Immature natural killer cell (primary cell): ENCODE results near the gene EML4. TPM values are rescaled to one million over a fixed set of nuclear protein-coding genes. Genes with fewer than 3 reads are reported as not detected.

ENCODE experiments used
- DNase-seq, 3 donors: peaks; one replicate each; pipeline ENCODE4 v3.0.0; 2022; ENCODE audit warnings: mixed read lengths in 1 of 3
- H3K27ac Mint-ChIP-seq, 6 donors: one replicate each; pipeline ENCODE4 v1.8.0; 2020; ENCODE audit warnings: mixed read lengths in 6 of 6, mild to moderate bottlenecking in 5 of 6, inconsistent platforms in 4 of 6, moderate library complexity in 3 of 6
- H3K27me3 Mint-ChIP-seq, 3 donors: one replicate each; pipeline ENCODE4 v1.8.0; 2020 to 2021; ENCODE audit warnings: low read depth in 3 of 3, mild to moderate bottlenecking in 3 of 3, mixed read lengths in 3 of 3, moderate library complexity in 3 of 3, inconsistent platforms in 1 of 3
- H3K36me3 Mint-ChIP-seq, 3 donors: one replicate each; pipeline ENCODE4 v1.8.0; 2020; ENCODE audit warnings: mixed read lengths in 3 of 3, inconsistent platforms in 2 of 3, mild to moderate bottlenecking in 2 of 3
- H3K4me1 Mint-ChIP-seq, 2 donors: one replicate each; pipeline ENCODE4 v1.8.0; 2020; ENCODE audit warnings: inconsistent platforms in 2 of 2, mild to moderate bottlenecking in 2 of 2, mixed read lengths in 2 of 2, moderate library complexity in 1 of 2
- H3K4me3 Mint-ChIP-seq, 5 donors: one replicate each; pipeline ENCODE4 v1.8.0; 2020; ENCODE audit warnings: mild to moderate bottlenecking in 5 of 5, mixed read lengths in 5 of 5, inconsistent platforms in 3 of 5, moderate library complexity in 3 of 5
- H3K9me3 Mint-ChIP-seq, 6 donors: one replicate each; pipeline ENCODE4 v1.8.0; 2020; ENCODE audit warnings: mild to moderate bottlenecking in 6 of 6, mixed read lengths in 6 of 6, inconsistent platforms in 4 of 6, moderate library complexity in 3 of 6
- polyA plus RNA-seq, 3 donors: library from polyadenylated mRNA; unstranded; fragments of 300-500 nt; fragmentation: Illumina TruSeq; gene quantifications; one replicate each; pipeline ENCODE4 v1.2.3, GENCODE V29; 2021

Gene EML4
- polyA plus RNA-seq, 3 donors from 2014 or later: 16.1 to 35.3 (median 28.9) TPM

- H3K4me3 Mint-ChIP-seq: no peak overlapping the region
- peaks cover 6 to 50% of the 10 kb centered on the region in 2 donors for H3K4me1 Mint-ChIP-seq
Measured at GRCh38 chr2:42232024-42232423, 62.9 kb downstream of the EML4 start.

DNA sequence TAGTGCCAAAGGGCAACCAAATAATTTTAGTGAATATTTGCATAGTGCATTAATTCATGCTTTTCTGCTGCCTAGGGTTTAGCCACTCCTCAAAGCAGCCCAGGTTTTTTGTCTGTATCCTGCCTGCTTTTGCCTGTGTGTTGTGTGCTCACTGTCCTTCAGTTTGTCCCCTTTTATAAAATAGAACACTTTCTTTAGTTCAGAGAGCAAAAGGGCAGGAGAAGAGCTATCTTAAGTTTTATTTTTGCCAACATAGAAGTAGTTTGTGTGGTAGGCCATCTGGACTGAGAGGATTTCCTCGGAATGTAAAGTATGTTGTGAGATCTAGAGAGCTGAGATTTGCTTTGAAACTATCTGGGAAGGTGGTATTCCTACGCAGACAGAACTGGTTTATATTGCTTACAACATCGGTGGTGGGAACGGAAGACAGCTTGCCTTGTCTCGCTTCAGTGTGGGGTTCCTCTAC is 64.9 kb downstream of the EML4 start:
- H3K27me3 Mint-ChIP-seq: peaks cover 0 to 6% (median 5%) of the 10 kb centered on the region in 3 donors
- no peak for DNase-seq
- no peak overlapping the region for H3K4me3 Mint-ChIP-seq
- H3K36me3 Mint-ChIP-seq: no peaks in the 10 kb centered on the region
- peak overlapping the region in 2 of 6 donors; percentile 7 to 41 for H3K27ac Mint-ChIP-seq
- H3K9me3 Mint-ChIP-seq: no peaks in the 10 kb centered on the region
- H3K4me1 Mint-ChIP-seq: peaks cover 4 to 44% of the 10 kb centered on the region in 2 donors

More at GRCh38 chr2:42232024-42232423, 62.9 kb downstream of the EML4 start:
- H3K36me3 Mint-ChIP-seq: no peaks in the 10 kb centered on the region
- H3K27ac Mint-ChIP-seq: no peak overlapping the region
- no peak for DNase-seq
- peaks cover 0 to 6% (median 5%) of the 10 kb centered on the region in 3 donors for H3K27me3 Mint-ChIP-seq
- H3K9me3 Mint-ChIP-seq: no peaks in the 10 kb centered on the region

GRCh38 chr2:42236911-42237310 is 67.8 kb downstream of the EML4 start:
- Mint-ChIP-seq H3K27ac (no peak overlapping the region), H3K4me3 (no peak overlapping the region), H3K9me3 (no peaks in the 10 kb centered on the region), H3K36me3 (no peaks in the 10 kb centered on the region), H3K27me3 (peaks cover 0 to 3% (median 3%) of the 10 kb centered on the region in 3 donors), H3K4me1 (peaks cover 4 to 50% of the 10 kb centered on the region in 2 donors)
- DNase-seq: no peak

DNA sequence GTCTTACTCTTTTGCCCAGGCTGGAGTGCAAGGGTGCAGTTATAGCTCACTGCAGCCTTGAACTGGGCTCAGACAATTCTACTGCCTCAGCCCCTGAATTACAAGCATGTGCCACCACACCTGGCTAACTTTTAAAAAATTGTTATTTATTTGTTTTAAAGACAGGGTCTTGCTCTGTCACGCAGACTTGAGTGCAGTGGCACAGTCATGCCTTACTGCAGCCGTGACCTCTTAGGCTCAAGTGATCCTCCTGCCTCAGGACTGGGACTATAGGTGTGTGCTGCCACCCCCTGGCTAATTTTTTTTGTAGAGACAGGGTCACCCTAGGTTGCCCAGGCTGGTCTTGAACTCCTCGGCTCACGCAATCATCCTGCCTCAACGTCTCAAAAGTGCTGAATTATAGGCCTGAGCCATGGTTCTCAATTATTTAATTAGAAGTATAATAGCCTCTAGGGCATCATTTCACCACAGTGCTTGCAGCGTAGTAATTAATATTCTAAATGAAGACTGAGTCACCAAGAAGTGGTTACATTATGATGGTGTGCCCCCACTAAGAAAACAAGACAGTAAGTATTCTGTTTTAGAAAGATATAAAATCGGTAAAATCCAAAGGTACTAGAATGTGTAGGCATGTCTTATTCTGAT is 69.6 kb downstream of the EML4 start:
- Mint-ChIP-seq H3K27ac (no peak overlapping the region), H3K4me3 (no peak overlapping the region), H3K4me1 (peaks cover 4 to 60% of the 10 kb centered on the region in 2 donors), H3K9me3 (no peaks in the 10 kb centered on the region), H3K27me3 (peaks cover 0 to 3% (median 3%) of the 10 kb centered on the region in 3 donors), H3K36me3 (no peaks in the 10 kb centered on the region)
- DNase-seq: peak; percentile 18 to 36 (median 22)

- Mint-ChIP-seq H3K4me1 (peaks cover 6 to 63% of the 10 kb centered on the region in 2 donors), H3K9me3 (no peaks in the 10 kb centered on the region), H3K27me3 (peaks cover 0 to 3% (median 3%) of the 10 kb centered on the region in 3 donors), H3K4me3 (no peak overlapping the region), H3K27ac (no peak overlapping the region), H3K36me3 (no peaks in the 10 kb centered on the region)
- no peak for DNase-seq
Measured at GRCh38 chr2:42239289-42239661, 70.1 kb downstream of the EML4 start.

DNA sequence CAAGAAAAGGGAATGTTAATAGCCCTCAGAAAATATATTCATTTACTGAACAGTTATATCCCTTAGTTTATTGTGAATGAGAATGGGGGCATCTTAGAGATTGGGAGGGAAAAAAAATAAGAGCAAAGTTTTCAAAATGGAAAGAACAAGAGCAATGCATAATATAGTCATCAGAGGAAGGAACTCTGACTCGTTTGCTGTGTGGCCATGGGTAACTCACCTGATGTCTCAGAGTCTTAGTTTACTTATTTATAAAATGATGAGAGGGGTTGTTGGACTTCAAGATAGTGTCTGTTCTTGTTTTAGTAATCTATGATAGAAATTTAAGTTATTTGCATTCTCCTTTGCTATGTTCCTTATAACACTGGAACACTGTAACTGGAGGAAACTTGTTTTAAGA is 70.7 kb downstream of the EML4 start:
- H3K9me3 Mint-ChIP-seq: no peaks in the 10 kb centered on the region
- no peak overlapping the region for H3K4me3 Mint-ChIP-seq
- peaks cover 0 to 3% (median 3%) of the 10 kb centered on the region in 3 donors for H3K27me3 Mint-ChIP-seq
- no peaks in the 10 kb centered on the region for H3K36me3 Mint-ChIP-seq
- H3K4me1 Mint-ChIP-seq: peaks cover 10 to 69% of the 10 kb centered on the region in 2 donors
- DNase-seq: no peak
- H3K27ac Mint-ChIP-seq: no peak overlapping the region

GRCh38 chr2:42241517-42241916 is 72.4 kb downstream of the EML4 start:
- Mint-ChIP-seq H3K27me3 (peaks cover 0 to 3% (median 1%) of the 10 kb centered on the region in 3 donors), H3K4me3 (no peak overlapping the region), H3K9me3 (no peaks in the 10 kb centered on the region), H3K4me1 (peaks cover 10 to 60% of the 10 kb centered on the region in 2 donors), H3K27ac (peak overlapping the region in 1 of 6 donors; percentile 8), H3K36me3 (peaks cover 5 to 8% (median 8%) of the 10 kb centered on the region in 3 donors)
- no peak for DNase-seq

DNA sequence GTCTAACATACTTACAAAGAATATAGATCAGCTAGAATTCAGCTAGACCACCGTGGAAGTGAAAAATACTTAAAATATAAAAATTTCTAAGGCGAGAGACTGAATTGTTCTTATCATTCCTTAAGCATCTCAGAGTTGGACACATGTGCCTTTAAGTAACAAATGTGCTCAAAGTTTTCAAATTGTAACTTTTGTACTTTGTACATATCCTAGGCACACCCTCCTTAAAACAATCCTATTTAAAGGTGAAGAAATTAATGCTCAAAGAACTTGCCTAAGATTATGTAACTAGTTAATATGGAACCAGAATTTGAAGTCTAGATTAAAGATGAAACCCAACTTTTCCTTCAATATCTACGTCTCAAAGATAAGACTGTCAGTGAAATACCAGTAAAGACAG is 74.1 kb downstream of the EML4 start:
- H3K36me3 Mint-ChIP-seq: peaks cover 9 to 17% (median 17%) of the 10 kb centered on the region in 3 donors
- peaks cover 0 to 1% (median 0%) of the 10 kb centered on the region in 3 donors for H3K27me3 Mint-ChIP-seq
- H3K4me3 Mint-ChIP-seq: no peak overlapping the region
- no peaks in the 10 kb centered on the region for H3K9me3 Mint-ChIP-seq
- peaks cover 10 to 46% of the 10 kb centered on the region in 2 donors for H3K4me1 Mint-ChIP-seq
- H3K27ac Mint-ChIP-seq: peak overlapping the region in 1 of 6 donors; percentile 41
- no peak for DNase-seq

DNA sequence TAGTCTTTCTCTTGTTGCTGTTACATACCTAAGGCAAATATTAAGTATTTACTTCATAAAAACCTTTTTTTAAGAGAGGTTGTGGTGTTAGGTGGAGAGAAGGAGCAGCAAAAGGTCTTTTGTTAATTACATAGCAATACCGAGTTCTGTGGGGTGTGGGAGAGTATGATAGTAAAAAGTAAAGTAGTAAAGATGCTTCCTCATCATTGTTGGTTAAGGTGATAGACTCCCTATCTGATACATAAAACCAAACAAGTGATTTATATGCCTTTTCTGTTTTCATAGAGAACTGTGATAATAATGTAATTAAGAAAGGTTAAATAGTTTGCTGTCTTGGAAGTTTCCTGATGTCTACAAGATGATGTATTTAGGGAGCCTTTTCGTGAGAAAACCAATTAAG is 75.4 kb downstream of the EML4 start:
- Mint-ChIP-seq H3K4me3 (no peak overlapping the region), H3K27ac (peak overlapping the region in 4 of 6 donors; percentile 0 to 74 (median 44)), H3K9me3 (no peaks in the 10 kb centered on the region), H3K4me1 (peaks cover 15 to 53% of the 10 kb centered on the region in 2 donors), H3K36me3 (peaks cover 9 to 17% (median 17%) of the 10 kb centered on the region in 3 donors), H3K27me3 (peaks cover 0 to under 1% (median 0%) of the 10 kb centered on the region in 3 donors)
- no peak for DNase-seq

- Mint-ChIP-seq H3K27me3 (no peaks in the 10 kb centered on the region), H3K27ac (no peak overlapping the region), H3K4me1 (peaks cover 23 to 53% of the 10 kb centered on the region in 2 donors), H3K36me3 (peaks cover 9 to 17% (median 17%) of the 10 kb centered on the region in 3 donors), H3K9me3 (no peaks in the 10 kb centered on the region), H3K4me3 (no peak overlapping the region)
- no peak for DNase-seq
Measured at GRCh38 chr2:42245396-42245795, 76.2 kb downstream of the EML4 start.

- peaks cover 9 to 17% (median 17%) of the 10 kb centered on the region in 3 donors for H3K36me3 Mint-ChIP-seq
- no peaks in the 10 kb centered on the region for H3K9me3 Mint-ChIP-seq
- H3K27ac Mint-ChIP-seq: peak overlapping the region in 1 of 6 donors; percentile 32
- DNase-seq: no peak
- H3K4me1 Mint-ChIP-seq: peaks cover 33 to 54% of the 10 kb centered on the region in 2 donors
- H3K4me3 Mint-ChIP-seq: no peak overlapping the region
- H3K27me3 Mint-ChIP-seq: no peaks in the 10 kb centered on the region
Measured at GRCh38 chr2:42246562-42246961, 77.4 kb downstream of the EML4 start.

- no peak for DNase-seq
- Mint-ChIP-seq H3K27ac (no peak overlapping the region), H3K27me3 (no peaks in the 10 kb centered on the region), H3K9me3 (no peaks in the 10 kb centered on the region), H3K4me1 (peaks cover 51 to 64% of the 10 kb centered on the region in 2 donors), H3K36me3 (peaks cover 14 to 17% (median 17%) of the 10 kb centered on the region in 3 donors), H3K4me3 (no peak overlapping the region)
Measured at GRCh38 chr2:42248846-42249245, 79.7 kb downstream of the EML4 start.

DNA sequence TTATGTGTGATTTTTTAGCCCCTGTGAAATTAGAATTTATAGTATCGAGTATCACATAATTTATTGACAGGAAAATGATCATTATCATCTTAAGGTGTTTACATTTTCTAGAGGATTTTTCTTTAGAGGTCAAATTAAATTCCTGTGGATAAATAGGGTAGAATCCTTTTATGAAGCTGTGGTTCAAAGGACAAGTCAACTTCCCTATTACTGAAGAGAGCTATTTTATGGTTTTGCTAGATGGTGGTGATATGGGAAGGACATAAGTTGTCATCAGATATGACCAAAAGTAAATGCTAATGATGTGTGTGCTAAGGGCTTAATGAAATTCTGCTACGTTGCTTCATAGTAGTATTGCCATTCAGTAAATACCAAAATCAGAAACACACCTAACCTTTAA is 80.1 kb downstream of the EML4 start:
- Mint-ChIP-seq H3K27me3 (no peaks in the 10 kb centered on the region), H3K36me3 (peaks cover 14 to 17% (median 17%) of the 10 kb centered on the region in 3 donors), H3K4me1 (peaks cover 49 to 63% of the 10 kb centered on the region in 2 donors), H3K9me3 (no peaks in the 10 kb centered on the region), H3K4me3 (peak overlapping the region; percentile 49 to 78 (median 76)), H3K27ac (peak overlapping the region in 4 of 6 donors; percentile 10 to 67 (median 59))
- DNase-seq: no peak

GRCh38 chr2:42249887-42250286 is 80.7 kb downstream of the EML4 start:
- H3K27ac Mint-ChIP-seq: peak overlapping the region; percentile 5 to 83 (median 59)
- H3K4me3 Mint-ChIP-seq: peak overlapping the region; percentile 49 to 78 (median 76)
- no peaks in the 10 kb centered on the region for H3K9me3 Mint-ChIP-seq
- peaks cover 44 to 57% of the 10 kb centered on the region in 2 donors for H3K4me1 Mint-ChIP-seq
- no peaks in the 10 kb centered on the region for H3K27me3 Mint-ChIP-seq
- peaks cover 17 to 18% (median 17%) of the 10 kb centered on the region in 3 donors for H3K36me3 Mint-ChIP-seq
- DNase-seq: peak in 2 of 3 donors; percentile 21 to 26
